HG02970 (cell line): ENCODE results near the gene ZBED3.
"Not testable (repeated sequence)": the region's sequence is repeated elsewhere in the genome, so short reads cannot be mapped to it uniquely, and the experiment has no call there.

Experiments
- ATAC-seq: cut with Tn5 transposase; IDR thresholded peaks from one replicate; pipeline ENCODE4 v1.9.1; 2021; ENCODE audit warnings: mild to moderate bottlenecking, moderate library complexity, moderate number of reproducible peaks; ENCODE audit not compliant: unreplicated experiment, low FRiP score

The ZBED3 gene, protein sequence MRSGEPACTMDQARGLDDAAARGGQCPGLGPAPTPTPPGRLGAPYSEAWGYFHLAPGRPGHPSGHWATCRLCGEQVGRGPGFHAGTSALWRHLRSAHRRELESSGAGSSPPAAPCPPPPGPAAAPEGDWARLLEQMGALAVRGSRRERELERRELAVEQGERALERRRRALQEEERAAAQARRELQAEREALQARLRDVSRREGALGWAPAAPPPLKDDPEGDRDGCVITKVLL

DNA sequence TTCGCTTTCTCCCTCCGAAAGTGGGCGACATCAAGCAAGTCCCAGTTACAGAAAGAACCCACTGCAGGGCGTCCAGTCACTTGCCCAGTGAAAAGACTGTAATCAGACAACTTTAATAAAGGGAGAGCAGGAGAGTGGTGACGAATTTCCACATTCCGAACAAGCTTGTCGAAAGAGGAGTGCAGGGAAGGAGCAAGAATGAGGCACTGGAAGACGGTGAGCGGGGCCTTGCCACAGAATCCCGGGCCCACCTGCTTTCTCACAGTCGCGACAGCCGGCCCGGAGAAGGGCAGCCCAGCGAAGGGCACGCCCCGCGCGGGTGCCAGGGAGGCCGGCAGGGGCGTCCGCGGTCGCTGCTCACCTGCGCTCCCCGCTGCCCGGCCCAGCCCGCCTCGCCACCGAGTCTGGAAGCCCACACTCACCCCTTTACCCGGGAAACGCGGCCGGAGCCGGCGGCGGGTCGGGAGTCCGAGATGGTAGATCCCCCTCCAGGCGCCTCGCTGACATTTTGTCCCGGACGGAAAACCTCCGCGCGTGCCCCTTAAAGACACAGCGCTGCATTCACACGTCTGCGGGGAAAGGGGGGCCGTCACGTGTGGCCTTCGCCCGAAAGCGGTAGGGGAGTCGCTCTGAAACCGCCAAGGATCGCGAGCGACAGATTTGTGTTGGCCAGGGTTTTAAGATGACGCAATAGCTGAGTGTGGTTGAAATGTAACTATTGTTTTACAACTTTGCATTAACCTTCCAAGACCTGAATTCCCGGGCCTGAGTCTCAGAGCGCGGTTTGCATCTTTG lies at the start of gene ZBED3:
Gene ZBED3 (minus strand): TSS at position 597 of the 795 bp plus-strand sequence. CDS start 9,407 bp downstream, outside the sequence.
- ATAC-seq, result no peak

DNA sequence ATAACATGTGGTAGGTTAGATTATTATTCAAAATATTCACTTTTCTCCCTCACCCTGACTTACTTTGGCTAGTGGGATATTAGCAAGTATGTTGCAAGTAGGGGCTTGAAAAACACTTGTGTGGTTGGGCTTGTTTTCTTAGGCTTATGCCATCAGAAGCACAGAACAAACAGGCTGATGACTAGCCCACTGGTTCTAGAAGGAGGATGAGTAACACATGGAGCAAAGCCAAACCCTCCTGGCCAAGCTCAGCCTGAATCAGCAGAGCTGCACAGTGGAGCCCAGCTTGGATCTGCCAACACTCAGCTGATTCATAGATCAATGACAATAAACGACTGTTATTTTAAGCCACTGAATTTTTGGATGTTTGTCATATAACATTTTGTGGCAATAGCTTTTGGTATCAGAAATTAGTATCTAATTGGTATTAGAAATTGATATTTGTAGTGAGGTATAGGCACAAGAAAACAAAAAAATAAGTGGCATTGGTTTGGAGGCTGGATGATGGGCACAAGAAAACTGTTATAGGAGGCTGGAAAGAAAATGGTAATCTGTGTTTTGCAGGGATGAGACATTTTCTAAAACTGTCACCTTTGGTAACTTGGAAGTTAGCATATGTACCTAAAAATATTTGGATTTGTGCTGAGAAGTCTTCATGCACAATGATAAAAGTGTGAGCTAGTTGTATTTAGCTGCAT lies 46.1 kb upstream of the ZBED3 start:
- ATAC-seq, result no peak

DNA sequence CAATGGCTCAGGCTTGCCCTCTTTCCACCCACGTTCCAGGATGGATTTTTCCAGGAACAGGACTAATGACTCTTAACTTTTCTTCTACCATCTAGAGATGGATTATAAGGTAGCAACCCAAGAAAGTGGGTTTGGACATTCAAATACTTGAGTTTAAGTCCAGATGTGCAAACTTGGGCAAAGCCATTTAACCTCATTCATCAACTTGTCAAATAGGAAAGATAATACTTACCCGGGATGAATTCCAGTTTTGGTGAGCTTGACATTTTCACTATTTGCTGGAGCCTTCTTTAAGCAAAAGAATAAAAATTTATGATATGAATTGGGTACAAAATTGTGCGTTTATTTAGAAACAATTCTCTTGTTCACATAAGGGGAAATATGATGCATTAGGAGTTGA lies 44.3 kb upstream of the ZBED3 start:
- ATAC-seq, result no peak

DNA sequence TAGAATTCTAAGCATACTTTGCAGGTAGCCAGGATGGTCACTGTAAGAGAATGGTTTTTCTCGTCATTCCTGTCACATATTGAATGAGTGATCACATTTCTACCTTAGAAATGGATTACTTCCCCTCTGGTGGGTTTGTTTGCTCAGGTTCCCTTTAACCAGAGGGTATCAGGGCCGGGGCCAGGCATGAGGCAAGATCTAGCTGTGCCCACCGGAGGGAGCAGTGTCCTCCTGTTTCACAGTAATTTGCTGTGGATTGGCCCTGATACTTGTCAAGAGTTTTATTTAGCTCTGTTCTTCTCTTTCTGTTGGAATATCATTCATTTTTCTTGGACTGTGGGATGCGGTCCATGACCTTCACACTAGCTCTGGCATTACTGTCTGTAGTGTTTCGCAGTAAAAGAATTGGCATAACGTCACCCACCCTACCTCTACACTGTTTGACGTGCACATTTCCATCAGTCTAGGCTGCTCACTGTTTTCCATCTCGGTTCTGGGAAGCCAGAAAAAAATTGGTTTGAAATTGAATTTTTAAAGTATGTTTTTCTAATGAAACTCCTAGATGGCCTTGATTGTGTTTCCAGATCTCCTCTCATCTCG lies 42.4 kb upstream of the ZBED3 start:
- ATAC-seq, result no peak

DNA sequence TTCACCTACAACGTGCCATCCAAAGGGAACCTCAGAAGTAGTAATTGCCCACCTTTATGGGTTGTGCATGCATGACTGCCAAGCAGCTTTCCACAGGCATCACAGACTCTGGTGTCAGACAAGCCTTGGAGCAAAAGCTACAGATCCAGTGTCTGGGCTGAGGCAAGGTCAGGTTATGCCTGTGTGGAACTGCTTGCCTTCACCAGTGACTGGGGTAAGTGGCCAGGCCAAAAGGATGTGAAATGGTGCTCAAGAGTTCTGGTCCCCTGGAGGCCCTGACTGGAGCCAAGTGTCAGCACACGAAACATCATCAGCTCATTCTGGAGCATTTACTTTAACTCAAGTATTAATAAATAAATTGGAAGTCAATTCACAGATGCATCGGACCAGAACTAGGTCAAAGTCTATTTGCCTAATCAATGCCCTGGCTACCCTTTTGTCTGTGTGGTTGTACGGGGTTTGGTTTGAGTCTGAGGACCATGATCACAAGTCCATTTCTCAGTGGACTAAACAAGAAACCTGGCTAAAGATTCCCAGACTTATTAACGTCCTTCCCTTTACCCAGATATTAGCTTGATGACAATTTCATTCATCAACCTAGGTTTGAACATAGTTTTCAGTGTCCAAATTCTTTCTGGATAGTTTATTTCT lies 41.5 kb upstream of the ZBED3 start:
- ATAC-seq, result no peak

DNA sequence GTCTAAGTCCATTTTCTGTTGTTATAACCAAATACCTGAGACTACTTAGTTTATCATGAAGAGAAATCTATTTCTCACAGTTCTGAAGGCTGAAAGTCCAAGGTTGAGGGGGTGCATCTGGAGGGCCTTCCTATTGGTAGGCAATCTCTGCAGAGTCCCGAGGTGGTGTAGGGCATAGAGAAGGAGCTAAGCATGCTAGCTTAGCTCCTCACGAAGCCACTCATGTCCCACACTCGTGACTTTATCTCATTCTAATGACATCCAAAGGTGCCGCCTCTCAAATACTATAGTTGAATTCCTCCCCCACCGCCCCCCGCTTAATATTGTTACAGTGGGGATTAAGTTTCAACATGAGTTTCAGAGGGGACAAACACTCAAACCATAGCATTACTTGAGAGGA lies 36.0 kb upstream of the ZBED3 start:
- no peak for ATAC-seq

DNA sequence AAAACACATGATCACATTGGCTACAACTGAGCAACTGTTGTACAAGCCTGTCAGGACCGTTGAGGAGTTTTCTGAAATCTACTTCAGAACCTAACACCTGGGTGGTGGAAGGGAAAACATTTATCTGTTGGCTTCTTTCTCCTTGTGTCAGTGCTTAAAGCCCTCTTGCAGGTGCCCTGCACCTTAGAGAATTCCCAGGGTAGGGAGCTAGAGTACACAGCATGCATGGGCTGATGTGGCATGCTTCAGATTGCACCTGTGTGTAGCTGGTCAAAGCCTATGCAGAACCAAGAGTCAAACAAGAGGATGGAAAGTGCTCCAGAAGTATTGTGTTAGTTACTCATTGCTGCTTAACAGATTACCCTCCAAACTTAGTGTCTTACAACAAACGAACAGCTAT lies 33.6 kb upstream of the ZBED3 start:
- ATAC-seq, result no peak

DNA sequence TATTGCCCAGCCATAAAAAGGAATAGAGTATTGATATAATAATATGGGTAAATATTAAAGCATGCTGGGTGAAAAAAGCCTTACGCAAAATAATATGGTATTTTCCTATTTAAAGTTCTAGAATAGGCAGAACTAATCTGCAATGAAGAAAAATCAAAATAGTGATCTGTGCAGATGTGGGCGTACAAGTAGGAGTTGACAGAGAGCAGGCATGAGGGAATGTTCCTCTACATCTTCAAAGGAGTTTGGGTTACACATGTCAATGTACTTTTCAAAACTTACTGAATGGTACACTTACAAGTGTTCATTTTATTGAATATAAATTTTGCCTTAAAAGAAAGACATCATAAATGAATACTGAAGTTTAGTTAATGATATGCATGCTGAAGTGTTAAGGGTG lies 33.0 kb upstream of the ZBED3 start:
- no peak for ATAC-seq

DNA sequence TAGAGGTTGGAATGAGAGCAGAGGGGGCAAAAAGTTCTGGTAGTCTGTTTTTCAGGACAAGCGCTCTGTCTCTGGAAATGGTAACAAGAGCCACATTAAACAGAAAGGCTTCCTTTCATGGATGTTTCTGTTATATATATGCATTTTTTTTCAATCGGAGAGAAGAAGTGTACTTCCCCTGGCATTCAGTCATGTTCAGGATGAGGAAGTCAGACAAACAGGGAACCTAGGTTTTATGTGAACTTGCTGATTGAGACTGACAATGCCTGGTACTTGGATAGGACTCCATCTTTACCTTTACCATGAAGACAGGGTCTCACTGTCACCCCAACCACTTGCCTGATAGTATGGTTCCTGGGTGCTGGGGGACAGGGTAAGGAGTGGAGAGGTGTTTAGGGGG lies 30.1 kb upstream of the ZBED3 start:
- no peak for ATAC-seq

DNA sequence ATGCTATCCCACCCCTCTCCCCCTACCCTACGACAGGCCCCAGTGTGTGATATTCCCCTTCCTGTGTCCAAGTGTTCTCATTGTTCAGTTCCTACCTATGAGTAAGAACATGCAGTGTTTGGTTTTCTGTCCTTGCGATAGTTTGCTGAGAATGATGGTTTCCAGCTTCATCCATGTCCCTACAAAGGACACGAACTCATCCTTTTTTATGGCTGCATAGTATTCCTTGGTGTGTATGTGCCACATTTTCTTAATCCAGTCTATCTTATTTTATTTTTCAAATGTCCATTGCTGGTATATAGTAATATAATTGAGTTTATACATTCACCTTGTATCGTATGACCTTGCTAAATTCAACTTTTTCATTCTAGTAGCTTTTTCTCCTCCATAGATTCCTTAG lies 19.9 kb upstream of the ZBED3 start:
- ATAC-seq, result not testable (repeated sequence)

DNA sequence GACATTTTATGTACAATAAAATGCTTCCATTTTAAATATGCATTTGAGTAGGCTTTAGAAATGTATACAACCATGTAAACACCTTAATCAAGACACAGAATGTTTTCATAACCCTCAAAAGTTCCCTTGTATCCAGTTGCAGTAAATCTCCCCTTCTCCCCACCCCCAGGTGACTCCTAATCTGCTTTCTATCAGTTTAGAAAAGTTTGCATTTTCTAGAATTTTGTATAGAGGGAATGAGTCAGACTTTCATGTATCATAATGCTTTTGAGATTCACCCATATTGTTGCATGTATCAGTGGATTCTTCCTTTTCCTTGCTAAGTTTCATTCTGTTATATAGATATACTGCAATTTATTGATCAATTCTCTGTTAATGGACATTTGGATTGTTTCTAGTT lies 17.7 kb upstream of the ZBED3 start:
- ATAC-seq, result no peak

DNA sequence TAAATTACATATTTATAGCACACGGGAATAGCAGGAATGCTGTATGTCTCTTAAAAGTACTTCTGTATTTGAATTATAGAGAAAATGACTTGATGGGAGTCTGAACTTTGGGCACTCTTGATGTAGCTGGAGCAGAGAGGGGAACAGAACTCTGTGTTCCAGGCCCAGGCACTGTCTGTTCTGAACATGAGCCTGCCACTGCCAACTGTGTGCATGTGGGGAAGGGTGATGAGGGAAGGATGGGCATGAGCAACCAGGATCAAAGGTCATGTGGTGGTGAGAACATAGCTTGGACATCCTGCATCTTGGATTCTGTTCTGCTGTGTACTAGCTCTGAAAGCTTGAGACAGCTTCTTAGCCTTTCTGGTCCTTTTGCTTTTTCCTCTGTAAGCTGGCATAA lies 16.4 kb upstream of the ZBED3 start:
- no peak for ATAC-seq

DNA sequence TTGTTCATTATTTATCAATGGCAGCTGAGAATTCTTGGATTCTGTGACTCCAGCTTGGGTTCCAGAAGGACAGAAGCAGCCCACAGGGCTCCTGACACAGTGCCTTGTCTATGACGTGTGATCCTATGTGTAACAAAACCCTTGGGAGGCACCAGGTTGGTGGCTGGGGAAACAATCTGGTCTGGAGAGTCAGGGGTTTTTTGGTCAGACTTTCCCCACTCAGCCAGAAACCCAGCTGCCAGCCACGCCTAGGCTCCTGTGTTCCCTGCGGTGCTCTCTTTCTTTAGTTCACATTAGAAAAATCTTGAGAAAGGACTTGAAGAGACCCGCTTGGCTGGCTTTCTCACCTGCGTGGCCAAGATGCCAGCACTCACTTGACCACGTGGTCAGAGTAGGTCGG lies 15.5 kb upstream of the ZBED3 start:
- no peak for ATAC-seq

DNA sequence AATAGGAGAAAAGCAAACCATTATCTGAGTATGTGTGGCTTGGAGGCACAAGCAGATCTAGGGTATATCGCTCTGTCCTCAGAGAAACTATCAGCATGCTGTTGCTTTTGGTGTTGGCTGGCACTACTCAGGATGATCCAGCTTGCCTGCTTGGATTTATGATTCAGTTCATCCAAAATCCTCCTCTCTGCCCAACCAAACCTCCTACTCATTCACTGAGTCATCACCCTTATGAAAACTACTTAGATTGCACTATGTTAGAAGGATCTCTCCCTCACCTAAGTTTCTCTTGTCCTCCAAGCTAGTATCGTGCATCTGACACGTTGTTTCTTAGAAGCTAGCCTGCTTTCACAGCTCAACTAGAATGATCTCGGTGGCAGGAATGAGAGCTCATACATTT lies 14.2 kb upstream of the ZBED3 start:
- no peak for ATAC-seq

DNA sequence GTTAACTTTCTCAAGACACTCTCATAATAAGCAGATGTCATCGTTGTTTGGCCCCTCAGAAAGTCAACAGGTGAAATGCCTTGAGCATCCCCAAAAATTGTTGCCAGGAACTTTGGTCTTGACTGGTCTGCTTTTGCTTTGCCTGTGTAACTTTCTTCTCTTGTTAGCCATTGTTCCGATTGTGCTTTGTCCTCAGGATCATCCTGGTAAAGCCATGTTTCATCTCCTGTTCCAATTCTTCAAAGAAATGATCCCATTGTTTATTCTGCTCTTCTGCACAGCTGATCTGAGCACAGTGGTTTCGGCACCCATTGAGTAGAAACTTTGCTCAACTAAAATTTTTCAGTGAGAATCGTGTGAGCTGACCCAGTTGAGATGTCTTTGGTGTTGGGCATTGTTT lies 8.1 kb upstream of the ZBED3 start:
- ATAC-seq, result no peak

DNA sequence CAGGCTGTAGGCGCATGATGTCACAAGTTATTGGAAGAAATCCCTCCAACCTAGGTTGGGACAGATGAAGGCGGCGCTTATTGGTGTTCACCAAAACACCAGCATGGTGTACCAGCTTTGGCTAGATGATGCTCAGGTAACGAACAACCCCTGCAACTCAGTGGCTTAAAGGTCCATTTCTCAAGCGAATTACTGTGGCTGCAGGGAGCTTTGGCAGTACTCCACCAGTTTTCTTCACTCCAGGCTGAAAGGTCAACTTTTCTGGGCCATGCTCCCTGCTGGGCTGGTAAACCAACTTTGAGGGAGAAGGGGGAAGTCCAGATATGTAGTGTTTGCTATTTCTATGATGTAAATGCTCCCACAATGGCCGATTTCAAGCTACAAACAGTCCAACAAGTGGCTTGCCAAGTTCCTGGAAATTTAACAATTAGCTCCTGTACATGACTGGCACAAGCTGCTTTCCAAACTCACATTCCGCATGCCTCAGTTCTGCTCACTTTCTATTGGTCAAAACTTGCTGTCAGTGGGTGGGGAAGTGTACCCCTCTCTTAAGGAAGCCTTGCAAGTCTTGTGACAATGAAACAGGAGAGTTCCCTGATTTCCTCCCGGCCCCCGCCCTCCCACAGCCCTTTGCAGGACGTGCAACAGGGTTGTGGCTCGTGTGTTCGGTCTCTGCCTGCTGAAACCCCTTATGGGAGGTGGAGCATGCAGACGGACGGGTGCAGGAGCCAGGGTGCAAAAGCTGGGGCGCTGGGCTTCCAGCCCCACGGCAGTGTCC lies 588 bp upstream of the ZBED3 start:
- no peak for ATAC-seq

DNA sequence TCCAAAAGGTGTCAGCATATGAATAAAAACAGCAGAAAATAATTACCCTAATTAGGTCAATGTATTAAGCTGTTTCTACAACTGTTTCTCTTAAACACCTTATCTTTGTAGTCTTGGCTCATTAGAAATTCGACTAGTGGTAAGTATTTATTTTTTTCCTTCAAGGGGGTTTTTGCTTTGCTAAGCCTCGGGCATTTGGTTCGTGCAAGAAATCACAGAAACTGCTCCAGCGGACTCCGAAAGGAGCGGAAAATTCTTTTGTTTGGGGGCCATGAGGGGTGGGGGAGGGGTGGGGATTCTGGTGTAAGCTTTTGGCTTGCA lies 757 bp downstream of the ZBED3 start:
- no peak for ATAC-seq

DNA sequence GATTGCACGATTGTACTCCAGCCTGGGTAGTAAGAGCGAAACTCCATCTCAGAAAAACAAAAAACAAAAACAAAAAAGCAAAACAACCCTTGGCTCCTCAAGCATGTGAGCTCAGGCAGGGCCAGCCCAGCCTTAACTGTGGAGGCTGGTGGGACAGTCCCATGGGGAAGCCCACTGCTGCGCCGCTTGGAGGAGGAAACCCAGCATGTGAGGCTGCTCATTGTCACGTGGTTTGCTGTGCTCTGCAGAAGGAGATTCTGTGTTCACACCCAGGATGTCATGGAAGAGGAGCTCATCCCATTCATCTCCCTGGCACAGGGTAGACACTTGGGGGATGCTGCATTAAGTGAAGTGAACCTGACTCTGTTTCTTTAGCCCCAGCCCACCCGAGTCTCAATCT lies 4.0 kb downstream of the ZBED3 start:
- ATAC-seq, result no peak

DNA sequence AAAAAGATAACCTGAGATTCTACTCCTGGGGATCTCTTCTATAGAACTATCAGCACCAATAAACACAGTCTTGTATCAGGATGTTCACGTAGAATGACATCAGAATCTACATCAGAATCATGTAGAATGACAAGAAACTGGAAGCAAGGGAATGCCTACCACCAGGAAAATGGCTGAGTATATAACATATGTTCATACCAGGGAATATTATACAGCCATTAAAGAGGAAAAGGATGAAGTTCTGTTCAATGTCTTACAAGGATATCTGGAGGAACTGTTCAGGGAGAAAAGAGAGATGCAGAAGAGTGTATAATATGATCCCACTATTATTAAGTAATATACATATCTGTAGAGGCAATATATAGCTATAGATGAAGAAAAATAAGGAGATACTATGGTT lies 4.8 kb downstream of the ZBED3 start:
- ATAC-seq, result no peak

DNA sequence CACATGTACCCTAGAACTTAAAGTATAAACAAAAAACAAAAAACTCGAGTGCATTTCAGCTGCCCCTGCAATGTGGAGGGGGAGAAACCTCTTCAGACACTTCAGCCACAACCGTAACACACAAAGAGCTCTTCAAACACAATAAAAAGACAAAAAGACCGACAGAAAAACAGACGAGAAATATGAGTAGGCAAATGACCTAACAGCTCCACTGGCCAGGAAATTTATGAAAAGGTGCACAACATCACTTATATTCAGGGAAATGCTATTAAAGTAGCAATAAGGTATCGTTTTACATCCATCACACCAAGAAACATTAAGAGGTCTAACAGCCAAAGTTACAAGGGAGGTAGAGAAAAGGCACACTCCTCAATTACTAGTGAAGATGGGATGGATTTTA lies 6.2 kb downstream of the ZBED3 start:
- no peak for ATAC-seq
